ENCODE data around the gene DPEP3.
A peak's percentile ranks its signal among the peaks of the same experiment; 100 is the strongest.
"Not testable (repeated sequence)": the region's sequence is repeated elsewhere in the genome, so short reads cannot be mapped to it uniquely, and the experiment has no call there.

DPEP3 gene

GRCh38 chr16:67979955-67980678 is at the start of gene DPEP3:
TSS of gene DPEP3 (minus strand) at chr16:67980499. CDS start at chr16:67980380, 119 bp downstream.
- FAIRE-seq (no peak), DNase-seq (ENCODE audit: insufficient read length, low spot score) (no peak)

DNA sequence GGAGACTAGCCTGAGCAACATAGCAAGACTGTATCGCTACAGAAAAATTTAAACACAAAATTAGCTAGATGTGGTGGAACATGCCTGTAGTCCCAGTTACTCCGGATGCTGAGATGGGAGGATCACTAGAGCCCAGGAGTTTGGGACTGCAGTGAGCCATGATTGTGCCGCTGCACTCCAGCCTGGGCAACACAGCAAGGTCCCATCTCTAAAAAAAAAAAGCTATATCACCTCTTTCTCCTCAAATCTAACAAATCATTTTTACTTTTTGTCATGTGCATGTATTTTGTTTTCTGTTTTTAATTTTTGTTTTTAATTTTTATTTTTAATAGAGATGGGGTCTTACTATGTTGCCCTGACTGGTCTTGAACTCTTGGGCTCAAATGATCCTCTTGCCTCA is 48.7 kb upstream of the DPEP3 start:
- DNase-seq (ENCODE audit: insufficient read length, low spot score) (no peak), FAIRE-seq (no peak)

DNA sequence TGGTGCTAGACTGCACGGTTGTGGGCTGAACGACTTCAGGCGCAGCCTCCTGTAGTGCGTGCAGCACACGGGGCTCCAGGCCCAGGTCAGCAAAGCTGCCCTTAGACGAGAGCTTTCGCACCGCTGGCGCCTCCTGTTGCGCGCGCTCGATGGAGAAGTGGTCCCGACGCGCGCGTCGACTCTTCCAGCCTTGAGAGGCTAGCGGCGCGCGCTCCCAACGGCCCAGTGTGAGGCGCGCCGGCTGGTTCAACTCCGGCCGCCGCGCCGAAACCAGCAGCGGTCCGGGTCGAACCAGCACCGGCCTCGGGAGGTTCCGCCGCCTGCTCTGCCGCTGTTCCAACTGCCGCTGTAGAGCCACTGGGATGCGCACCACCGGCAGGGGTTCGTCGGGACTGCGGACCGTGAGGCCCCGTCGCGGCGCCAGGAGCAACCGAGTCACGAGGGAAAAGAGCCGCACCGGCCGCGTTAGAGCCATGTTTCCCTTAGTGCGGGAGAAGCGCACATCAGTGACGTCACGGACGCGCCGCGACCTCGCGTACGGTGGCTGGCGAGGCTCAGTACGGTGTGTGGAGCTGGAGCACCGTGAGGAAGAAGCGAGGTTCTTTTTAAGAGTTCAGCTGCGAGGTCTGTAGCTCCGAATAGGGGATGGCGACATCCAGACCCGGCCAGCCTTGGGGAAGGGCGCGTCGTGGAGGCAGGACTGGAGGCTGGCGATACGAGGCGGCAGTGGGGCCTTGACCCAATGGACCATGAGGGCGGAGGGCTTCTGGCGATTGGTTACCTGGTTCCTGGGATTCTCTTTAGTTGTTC is 42.6 kb upstream of the DPEP3 start, which contains the start of the genes DDX28 and DUS2:
DDX28 (minus strand) TSS at position 505 of the 810 bp plus-strand sequence; CDS start at position 475, 30 bp downstream.
DUS2 (plus strand) TSS at position 557 of the 810 bp plus-strand sequence. CDS start 14,740 bp downstream, outside the sequence.
- FAIRE-seq (peak; percentile 98), DNase-seq (ENCODE audit: insufficient read length, low spot score) (peak; percentile 91)

- FAIRE-seq (no peak), DNase-seq (ENCODE audit: insufficient read length, low spot score) (no peak)
These were observed 42.0 kb upstream of the DPEP3 start for GRCh38 chr16:68022278-68022727.

DNA sequence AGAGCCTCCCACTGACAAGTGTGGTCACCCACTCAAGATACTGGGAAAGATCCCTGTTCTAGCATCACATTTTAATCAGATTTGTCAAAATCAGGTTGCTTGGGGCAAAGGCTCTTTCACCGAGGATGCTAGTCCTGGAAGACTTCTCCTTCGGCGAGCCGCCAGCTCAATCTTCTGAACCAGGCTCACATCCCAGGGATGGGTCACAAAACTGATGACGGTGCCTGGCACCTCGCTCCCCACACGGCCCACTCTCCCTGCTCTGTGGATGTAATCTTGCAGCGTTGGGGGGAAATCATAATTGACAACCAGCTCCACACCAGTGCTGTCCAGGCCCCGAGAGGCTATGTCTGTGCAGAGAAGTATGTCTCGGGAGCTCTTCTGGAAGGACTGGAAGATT is 41.2 kb upstream of the DPEP3 start:
- FAIRE-seq (no peak), DNase-seq (ENCODE audit: insufficient read length, low spot score) (no peak)

DNA sequence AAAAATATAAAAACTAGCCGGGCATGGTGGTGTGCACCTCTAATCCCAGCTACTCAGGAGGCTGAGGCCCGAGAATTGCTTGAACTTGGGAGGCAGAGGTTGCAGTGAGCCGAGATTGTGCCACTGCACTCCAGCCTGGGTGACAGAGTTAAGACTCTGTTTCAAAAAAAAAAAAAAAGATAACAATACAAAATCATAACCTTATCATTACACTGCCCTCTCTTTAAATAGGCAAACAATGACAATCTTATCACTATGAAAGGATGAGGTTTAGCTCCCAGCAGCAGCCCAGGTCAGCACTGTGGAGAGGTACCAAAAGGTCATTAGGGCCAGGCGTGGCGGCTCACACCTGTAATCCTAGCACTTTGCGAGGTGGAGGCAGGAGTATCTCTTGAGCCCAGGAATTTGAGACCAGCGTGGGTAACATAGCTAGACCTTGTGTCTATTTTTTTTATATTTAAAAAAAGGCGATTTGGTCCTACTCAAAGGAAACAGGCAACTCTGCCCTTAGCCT is 38.9 kb upstream of the DPEP3 start:
- FAIRE-seq, result no peak
- DNase-seq (ENCODE audit: insufficient read length, low spot score), result no peak

DNA sequence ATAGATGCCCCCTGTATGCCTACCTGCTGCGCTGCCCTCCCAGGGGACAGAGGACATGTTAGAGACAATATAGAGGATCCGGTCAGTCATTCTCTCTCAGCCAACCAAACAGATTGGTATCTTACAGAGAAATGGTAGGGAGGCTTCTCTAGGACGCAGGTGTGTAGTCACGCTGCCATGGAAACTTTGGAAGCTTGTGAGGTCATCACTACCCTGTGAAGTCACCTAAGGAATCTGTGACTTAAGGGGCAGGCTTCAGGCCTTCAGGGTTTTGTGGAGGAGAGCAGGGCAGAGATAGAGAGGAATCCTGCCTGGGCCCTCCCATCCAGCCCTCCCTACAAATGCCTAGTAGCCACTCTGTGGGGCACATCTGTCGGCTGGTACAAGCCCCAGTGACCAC is 35.4 kb upstream of the DPEP3 start, which contains the start of gene DPEP2NB:
DPEP2NB (minus strand) TSS at position 231 of the 400 bp plus-strand sequence; CDS start at position 90, 141 bp downstream.
- DNase-seq (ENCODE audit: insufficient read length, low spot score) (no peak), FAIRE-seq (no peak)

DNA sequence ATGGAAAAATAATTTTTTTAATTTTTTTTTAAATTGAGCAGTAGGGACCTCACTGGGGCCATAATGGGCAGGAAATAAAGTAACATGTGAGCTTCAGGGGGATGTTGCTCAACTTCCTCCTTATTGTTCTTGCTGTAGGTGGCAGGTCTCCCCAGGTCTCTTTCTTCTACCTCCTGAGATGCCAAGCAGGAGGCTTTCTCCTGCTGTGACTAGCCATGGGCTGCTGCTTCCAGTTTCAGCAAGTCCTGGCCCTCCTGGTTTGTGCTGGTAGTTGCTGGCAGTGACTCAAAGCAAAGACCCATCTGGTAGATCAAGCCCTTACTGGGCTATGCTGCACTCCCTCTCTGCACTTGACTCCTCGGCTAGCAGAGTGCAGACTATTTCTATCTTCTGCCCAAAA is 33.1 kb upstream of the DPEP3 start:
- DNase-seq (ENCODE audit: insufficient read length, low spot score), result no peak
- FAIRE-seq, result no peak

DNA sequence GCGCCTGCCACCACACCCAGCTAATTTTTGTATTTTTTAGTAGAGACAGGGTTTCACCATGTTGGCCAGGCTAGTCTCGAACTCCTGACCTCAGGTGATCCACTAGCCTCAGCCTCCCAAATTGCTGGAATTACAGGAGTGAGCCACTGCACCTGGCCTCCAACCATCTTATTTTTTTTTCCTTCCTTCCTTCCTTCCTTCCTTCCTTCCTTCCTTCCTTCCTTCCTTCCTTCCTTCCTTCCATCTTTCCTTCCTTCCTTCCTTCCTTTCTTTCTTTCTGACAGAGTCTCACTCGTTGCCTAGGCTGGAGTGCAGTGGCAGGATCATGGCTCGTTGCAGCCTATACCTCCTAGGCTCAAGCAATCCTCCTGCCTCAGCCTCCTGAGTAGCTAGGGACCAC is 29.6 kb upstream of the DPEP3 start:
- not testable (repeated sequence) for FAIRE-seq; DNase-seq (ENCODE audit: insufficient read length, low spot score)

- DNase-seq (ENCODE audit: insufficient read length, low spot score), result no peak
These were observed 28.9 kb upstream of the DPEP3 start for GRCh38 chr16:68009157-68009735.

GRCh38 chr16:68005786-68006286 is 25.5 kb upstream of the DPEP3 start:
- DNase-seq (ENCODE audit: insufficient read length, low spot score) (no peak), FAIRE-seq (no peak)

More at GRCh38 chr16:68009157-68009735, 28.9 kb upstream of the DPEP3 start:
- FAIRE-seq, result no peak

DNA sequence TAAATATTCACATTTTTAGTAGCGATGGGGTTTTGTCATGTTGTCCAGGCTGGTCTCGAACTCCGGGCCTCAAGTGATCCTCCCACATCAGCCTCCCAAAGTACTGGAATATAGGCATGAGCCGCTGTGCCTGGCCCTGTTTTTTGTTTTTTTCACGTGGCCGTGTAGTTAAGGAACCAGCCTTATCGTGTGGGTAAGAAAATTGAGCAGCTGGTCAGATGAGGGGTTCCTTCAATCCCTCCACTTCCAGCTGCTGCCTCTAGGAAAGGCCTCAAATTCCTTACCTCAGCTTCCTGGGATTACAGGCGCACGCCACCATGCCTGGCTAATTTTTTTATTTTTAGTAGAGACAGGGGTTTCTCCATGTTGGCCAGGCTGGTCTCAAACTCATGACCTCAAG is 24.9 kb upstream of the DPEP3 start:
- DNase-seq (ENCODE audit: insufficient read length, low spot score), result no peak
- FAIRE-seq, result no peak

DNA sequence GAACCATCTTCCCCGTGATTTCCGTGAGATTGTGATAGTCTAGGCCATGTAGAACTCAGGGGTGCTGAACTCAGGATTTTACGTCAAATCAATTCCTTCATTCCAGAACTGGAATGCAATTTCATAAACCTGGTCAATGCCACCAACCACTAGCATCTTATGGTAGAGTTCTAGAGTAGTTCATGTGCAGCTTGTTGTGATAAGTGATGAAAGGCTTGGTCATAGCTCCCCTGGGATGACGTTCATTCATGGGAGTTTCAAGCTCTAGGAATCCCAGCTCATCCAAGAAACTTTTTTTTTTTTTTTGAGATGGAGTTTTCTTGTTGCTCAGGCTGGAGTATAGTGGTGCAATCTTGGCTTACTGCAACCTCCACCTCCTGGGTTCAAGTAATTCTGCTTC is 22.7 kb upstream of the DPEP3 start:
- no peak for DNase-seq (ENCODE audit: insufficient read length, low spot score)
- FAIRE-seq, result no peak

DNA sequence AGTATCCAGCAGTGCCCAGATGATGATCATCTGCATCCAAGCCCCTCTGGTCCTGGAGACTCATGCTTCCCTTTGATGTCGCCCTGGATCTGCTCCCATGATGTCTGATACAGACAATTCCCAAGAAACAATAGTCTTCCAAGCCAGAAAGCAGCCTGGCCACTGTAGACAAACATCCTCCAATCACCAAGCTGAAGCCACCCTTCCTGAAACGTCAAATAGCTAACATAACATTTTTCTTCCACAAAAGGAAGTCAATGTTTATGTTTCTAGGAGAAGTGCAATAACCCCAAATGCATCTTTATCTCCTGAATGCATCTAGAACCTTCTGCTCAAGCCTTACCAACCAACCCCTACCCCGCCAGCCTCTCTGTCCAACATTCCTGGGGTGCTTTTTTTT is 20.2 kb upstream of the DPEP3 start:
- FAIRE-seq, result no peak
- DNase-seq (ENCODE audit: insufficient read length, low spot score), result no peak

DNA sequence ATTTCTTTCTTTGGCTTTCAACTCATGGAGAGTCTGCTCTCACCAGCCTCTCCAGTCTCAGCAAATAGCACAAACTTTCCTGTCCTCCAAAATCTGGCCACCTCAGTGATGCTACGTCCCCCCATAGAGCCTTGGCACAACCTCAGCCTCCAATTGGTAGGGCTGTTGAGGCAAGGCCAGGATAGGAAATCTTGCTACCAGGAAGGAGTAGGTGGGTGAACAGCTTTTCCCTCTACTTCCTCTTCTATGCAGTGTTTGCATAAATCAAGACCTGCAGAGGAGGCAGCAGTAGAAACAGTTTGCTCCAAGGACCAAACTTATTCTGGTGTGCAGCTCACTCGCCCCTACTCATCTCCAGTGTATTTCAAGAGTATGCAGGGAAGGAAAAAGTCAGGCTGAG is 19.7 kb upstream of the DPEP3 start:
- no peak for FAIRE-seq
- no peak for DNase-seq (ENCODE audit: insufficient read length, low spot score)

GRCh38 chr16:67998779-67999688 is 18.7 kb upstream of the DPEP3 start, which contains the start of gene DPEP2:
TSS of gene DPEP2 (minus strand) at chr16:67999484. CDS start at chr16:67993212, 6,272 bp downstream.
- DNase-seq (ENCODE audit: insufficient read length, low spot score); FAIRE-seq: not testable (repeated sequence)

DNA sequence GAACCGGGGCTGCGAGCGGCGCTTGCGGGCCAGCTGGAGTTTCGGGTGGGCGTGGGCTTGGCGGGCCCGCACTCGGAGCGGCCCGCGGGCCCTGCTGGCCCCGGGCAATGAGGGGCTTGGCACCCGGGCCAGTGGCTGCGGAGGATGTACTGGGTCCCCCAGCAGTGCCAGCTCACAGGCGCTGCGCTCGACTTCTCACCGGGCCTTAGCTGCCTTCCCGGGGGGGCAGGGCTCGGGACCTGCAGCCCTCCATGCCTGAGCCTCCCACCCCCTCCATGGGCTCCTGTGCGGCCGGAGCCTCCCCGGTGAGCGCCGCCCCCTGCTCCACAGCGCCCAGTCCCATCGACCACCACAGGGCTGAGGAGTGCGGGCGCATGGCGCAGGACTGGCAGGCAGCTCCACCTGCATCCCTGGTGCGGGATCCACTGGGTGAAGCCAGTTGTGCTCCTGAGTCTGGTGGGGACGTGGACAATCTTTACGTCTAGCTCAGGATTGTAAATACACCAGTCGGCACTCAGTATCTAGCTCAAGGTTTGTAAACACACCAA is 18.0 kb upstream of the DPEP3 start:
- not testable (repeated sequence) for DNase-seq (ENCODE audit: insufficient read length, low spot score); FAIRE-seq

DNA sequence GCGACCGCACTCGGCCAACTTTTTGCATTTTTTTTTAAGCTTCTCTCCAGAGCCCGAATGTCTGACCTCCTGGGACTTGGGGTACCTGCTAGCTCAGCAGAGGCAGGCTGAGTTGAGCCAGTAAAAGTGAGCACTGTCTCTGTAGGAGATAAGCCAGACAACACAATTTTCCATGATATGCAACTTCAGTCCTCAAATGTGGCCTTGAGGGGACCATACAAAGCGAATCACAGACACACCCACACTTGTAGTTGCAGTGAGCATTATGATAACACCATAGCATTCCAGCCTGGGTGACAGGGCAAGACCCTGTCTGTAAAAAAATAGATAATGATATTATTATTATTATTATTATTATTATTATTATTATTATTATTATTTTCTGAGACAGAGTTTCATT is 16.4 kb upstream of the DPEP3 start:
- DNase-seq (ENCODE audit: insufficient read length, low spot score) (no peak), FAIRE-seq (no peak)

DNA sequence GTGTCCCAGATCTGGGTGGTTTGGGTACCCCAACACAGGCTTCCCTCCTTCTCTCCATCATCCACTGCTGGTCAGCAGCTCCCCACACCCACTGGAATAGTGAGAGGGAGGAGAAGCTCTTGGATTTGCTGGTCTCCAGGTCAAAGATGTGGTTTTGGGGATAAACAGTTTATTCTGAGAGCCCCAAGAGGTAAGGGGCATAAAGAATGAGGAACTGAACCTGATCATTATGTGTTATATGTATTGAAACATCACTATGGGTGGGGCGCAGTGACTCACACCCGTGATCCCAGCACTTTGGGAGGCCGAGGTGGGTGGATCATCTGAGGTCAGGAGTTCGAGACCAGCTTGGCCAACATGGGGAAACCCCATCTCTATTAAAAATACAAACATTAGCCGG is 15.1 kb upstream of the DPEP3 start:
- DNase-seq (ENCODE audit: insufficient read length, low spot score) (no peak), FAIRE-seq (no peak)

Measured in HTR-8/SVneo (cell line).